ENCODE data around the gene CDKAL1. TPM values are rescaled to one million over a fixed set of nuclear protein-coding genes. Genes with fewer than 3 reads are reported as not detected.

Gene CDKAL1
- total and polyA plus RNA-seq, 2 of the 13 experiments (the other 11 are each of a cell fraction or from before 2014, with no cell fraction given), result 9.5 to 27.7 TPM

GRCh38 chr6:20708367-20709124, 174.3 kb downstream of the CDKAL1 start:
- POLR2A ChIA-PET, result no interaction called here
- BruUV-seq (replicated peaks), result no TSS peak
- DNase-seq (ENCODE audit: low spot score), result no peak

More at GRCh38 chr6:20708367-20709124, 174.3 kb downstream of the CDKAL1 start:
- H3K79me2 ChIP-seq (ENCODE audit: insufficient read depth, low read length), result no peaks in the 10 kb centered on the region
- CTCF ChIA-PET (ENCODE audit: low intra/inter-chr PET ratio, low total read pairs), result no interaction called here
- no peaks in the 10 kb centered on the region for H4K20me1 ChIP-seq (ENCODE audit: insufficient read depth, low read length)
- H3K9me3 ChIP-seq (ENCODE audit: low read length), result no peaks in the 10 kb centered on the region
- WGBS (ENCODE audit: low lambda C conversion rate), result 94% methylated on average over 3 of the region's 3 CpGs
- H3K27ac ChIP-seq (ENCODE audit: extremely low read length, insufficient read depth, low read length), result no peak overlapping the region
- in situ Hi-C loops (cut with HindIII; ENCODE audit: extremely low pct_ligation_motif_present, low pct_unique_long_range_greater_than_20kb) (no loop called here), intact Hi-C loops (cut with micrococcal nuclease; ENCODE audit: unreplicated experiment) (no loop called here)
- no peak overlapping the region for H2AFZ ChIP-seq (ENCODE audit: low read length)
- H3K4me2 ChIP-seq (ENCODE audit: low read depth, low read length), result no peak overlapping the region
- TF ChIP-seq ZNF598 (CRISPR knock-in tag; IDR thresholded peaks at IDR 0.05; ENCODE audit: borderline replicate concordance), result no peak
- no peak for TF ChIP-seq ZNF503 (CRISPR knock-in tag; IDR thresholded peaks at IDR 0.05)
- no peak for TF ChIP-seq RFX3 (CRISPR knock-in tag; IDR thresholded peaks at IDR 0.05)
- TF ChIP-seq ZNF468 (CRISPR knock-in tag; IDR thresholded peaks at IDR 0.05), result no peak
- TF ChIP-seq CREBL2 (CRISPR knock-in tag; IDR thresholded peaks at IDR 0.05; ENCODE audit: borderline replicate concordance), result no peak
- H3K4me1 ChIP-seq (ENCODE audit: insufficient read depth, low read length), result peaks cover 30% of the 10 kb centered on the region
- no peaks in the 10 kb centered on the region for H3K27me3 ChIP-seq (ENCODE audit: control insufficient read depth in 1 of 2, insufficient read depth in 2 of 2, low read length in 2 of 2)
- ATAC-seq (no peak), FAIRE-seq (no peak)
- H3K36me3 ChIP-seq (replicated peaks in 1 of 2; ENCODE audit: control insufficient read depth in 1 of 2, insufficient read depth in 2 of 2, low read length in 2 of 2), result no peaks in the 10 kb centered on the region
- H3K4me3 ChIP-seq (replicated peaks in 1 of 3; ENCODE audit: insufficient read depth in 1 of 3, low read depth in 2 of 3, low read length in 3 of 3), result no peak overlapping the region
- no peak overlapping the region for H3K9ac ChIP-seq (ENCODE audit: insufficient read depth, low read depth, low read length)
